HG02870 (cell line): ENCODE results near the gene XPNPEP2.

Source experiments
- ATAC-seq: cut with Tn5 transposase; IDR thresholded peaks from one replicate; pipeline ENCODE4 v1.9.1; 2021; ENCODE audit warnings: mild to moderate bottlenecking, moderate library complexity; ENCODE audit not compliant: unreplicated experiment

XPNPEP2 gene

DNA sequence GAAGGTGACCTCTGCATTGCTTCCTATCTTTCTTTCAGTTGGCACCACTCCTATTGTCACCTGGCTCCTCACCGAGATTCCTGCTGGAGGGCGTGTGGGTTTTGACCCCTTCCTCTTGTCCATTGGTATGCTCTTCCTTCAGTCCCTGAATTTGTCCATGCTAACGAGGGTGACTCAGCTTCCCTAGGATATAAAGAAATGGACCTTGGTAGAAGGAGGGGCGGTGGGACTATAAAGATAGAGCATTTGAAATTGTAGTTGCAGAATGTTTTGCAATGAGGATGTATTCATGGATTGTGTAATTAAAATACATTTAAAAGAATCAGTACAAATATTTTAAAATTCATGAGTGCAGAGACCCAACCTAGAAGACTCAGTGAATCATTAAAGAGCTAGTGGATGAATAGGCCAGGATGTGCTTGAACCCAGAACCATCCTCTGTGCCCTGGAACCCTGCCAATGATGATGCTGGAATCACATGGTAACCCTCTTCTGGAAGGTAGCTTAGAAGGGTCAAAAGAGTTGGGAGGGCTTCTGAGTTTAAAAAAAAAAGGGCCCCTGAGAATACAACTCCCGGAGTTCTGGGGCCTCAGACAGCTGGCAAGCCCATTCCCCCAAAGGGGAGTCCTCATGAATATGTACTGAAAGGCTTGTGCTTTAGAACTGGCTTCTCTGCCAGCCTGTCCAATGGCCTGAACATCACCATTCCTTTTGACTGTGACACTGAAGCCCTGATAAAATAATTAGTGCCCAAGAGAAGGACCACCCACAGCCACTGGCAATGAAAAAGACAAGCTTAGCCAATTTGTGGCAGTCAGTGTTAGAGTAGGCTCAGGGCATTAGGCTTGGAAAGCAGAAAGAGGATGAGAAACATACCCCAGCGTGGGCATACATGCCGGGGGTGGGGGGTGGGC, 8.0 kb downstream of the XPNPEP2 start:
- no peak for ATAC-seq

DNA sequence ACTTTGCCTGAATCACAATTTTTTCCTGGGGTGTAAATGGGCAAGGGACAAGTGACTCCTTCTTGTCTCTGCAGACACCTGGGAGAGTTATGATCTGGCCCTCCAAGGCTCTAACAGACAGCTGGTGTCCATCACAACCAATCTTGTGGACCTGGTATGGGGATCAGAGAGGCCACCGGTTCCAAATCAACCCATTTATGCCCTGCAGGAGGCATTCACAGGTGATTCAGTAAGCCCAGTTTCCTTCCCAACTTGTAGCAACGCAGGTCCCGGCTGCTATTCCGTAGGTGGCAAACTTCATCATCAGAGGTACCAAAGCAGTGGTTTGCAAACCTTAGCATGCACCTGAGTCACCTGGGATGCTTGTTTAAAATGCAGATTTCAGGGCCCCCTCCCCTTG, 8.8 kb downstream of the XPNPEP2 start:
- ATAC-seq = no peak

DNA sequence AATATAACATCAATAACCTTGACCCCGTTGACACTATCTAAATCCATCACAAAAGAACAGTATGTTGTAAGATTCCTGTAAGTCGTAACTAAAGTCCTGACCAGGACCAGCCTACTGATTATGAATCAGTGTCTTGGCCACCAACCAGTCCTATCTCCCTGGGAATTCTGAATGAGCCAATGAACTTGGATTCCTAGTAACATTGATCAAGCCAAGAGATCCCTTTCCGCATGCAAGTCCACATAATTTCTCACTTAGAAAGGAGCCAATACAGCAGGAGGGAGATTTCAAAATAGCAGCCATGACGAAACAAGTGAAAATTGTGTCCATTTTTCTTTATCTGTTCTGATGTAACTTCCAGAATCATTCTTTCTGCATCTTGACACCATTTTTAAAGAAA, 9.5 kb downstream of the XPNPEP2 start:
- no peak for ATAC-seq

DNA sequence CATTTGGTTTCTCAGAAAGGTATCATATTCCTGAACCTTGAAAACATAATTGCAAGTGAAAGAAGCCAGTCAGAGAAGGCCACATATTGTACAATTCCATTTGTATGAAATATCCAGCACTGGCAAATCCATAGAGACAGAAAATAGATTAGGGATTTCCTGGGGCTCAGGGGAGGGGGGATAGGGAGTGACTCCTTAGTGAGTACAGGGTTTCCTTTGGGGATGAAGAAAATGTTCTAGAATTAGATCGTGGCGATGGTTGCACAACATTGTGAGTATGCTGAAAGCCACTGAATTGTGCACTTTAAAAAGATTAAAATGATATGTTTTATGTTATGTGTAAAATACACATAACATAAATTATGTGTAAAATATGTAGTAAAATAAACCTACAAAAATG, 10.3 kb downstream of the XPNPEP2 start:
- ATAC-seq = no peak

DNA sequence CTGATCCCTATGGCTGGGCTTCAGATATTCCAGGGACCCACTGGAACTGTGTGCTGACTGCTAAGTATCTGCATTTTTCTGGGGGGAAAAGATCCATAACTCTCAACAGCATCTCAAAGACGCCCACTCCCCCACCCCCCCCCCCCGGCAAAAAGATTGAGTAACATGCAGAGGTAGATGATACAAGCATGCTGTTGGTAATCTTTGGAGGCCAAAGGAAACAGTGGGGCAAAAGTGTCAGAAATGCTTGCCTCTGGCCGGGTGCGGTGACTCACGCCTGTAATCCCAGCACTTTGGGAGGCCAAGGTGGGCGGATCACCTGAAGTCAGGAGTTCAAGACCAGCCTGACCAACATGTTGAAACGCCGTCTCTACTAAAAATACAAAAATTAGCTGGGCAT, 12.2 kb downstream of the XPNPEP2 start:
- ATAC-seq = no peak

DNA sequence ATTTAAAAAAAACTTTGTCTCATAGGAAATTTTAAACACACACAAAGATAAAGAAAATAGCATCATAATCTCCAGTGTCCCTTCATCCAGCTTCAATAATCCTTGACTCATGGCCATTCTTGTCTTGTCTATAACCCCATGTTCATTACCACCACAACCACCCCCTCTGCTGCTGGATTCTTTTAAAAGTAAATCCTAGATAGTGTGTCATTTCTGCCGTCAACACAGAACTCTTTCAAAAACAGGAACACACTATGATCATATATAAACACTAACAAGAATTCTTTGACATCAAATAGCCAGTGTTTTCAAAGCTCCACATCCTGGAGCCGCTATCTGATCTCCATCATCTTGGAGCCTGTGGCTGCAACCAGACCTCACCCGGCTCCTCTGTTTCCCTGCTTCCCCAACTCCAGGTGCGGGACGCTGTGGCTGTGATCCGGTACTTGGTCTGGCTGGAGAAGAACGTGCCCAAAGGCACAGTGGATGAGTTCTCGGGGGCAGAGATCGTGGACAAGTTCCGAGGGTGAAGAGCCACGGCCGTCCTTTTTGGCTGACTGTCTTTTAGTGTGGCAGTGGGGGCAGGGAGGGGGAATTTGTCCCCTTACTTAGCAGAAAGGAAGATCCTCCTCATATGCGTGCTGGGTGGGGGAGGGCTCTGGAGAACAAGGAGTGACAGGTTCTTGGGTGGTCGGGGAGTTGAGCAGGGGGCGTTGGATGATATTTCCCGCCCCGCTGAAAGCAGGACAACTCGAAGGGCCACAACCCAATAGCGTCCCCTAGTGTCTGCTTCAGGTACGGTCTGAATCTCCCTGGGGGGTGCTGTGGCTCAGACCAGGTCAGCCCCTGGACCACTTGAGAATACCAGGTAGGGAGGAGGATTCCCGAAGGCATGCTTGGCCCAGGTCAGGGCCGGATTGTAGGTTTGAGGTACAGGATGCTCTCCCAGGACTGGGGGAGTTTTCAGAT, 15.6 kb downstream of the XPNPEP2 start:
- no peak for ATAC-seq

DNA sequence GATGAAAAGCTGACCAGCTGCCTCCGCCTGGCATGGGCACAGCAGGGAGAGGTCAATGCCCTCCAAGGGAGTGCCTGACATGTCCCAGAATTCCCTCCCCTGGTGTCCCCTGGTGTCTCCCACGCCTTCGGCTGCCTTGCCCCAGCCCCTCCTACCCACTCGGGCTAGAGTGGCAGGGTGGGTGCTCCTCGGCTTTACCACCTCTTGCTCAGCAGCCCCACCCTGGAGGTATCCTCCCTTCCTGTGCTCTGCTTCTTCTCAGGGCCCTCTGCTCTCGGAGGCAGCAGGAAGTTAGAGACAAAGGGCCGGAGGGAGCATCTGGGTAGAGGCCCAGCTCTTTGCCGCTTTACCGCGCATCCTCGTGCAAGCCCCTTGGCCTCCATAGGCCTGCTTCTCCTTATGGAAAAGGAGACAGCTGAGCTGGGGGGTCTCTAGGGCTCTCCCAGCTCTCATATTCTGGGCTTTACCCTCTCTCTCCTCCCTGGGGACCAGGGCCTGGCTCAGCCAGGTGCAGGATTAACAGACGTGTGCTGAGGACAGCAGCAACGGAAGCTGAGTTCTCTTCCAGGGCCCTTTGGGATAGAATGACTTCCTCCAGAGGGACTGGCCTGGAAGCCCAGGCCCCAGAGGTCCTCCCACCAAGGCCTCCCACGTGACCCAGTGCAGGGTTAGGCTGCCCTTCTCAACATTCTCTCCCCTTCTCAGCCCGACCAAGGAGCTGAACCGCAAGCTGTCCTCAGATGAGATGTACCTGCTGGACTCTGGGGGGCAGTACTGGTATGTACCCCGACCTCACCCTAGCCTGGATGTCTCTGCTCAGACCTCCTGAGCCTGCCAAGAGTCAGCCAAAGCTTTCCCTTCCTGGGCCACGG, 17.2 kb downstream of the XPNPEP2 start:
- no peak for ATAC-seq

GRCh38 chrX:129759576-129760061, 20.8 kb downstream of the XPNPEP2 start:
- peak; percentile 44 for ATAC-seq

DNA sequence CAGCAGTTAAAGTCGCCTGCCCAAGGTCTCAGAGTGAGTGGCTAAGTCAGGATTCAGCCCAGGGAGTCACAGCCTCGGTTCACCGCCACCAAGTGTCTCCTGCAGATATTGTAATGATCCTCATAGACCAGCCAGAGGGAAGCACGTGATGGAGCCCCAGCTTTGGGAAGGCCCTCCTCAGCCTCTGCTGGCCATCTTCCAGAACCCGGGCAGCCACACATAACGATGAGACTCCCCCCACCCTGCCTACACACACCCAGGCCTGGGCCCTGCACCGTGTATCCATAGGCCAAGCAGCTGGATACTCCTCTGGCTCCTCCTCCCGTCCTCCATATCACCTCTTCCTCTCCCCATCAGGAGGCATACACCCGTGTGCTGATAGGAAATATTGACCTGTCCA, 21.4 kb downstream of the XPNPEP2 start:
- ATAC-seq = no peak

DNA sequence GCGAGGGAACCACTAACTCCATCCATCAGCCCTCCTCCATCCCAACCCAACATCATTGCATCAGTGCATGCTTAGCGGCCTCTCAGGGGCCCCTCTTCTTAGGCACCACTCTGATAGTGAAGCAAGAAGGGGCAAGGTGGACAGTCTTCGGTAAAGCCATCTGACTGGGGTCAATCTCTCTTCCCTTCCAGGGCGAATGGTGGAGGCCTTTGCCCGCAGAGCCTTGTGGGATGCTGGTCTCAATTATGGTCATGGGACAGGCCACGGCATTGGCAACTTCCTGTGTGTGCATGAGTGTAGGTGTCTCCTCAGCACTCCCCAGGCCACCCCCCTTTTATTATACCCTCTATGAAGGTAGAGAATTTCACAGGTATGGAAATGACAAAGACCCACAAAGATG, 22.2 kb downstream of the XPNPEP2 start:
- ATAC-seq = no peak

DNA sequence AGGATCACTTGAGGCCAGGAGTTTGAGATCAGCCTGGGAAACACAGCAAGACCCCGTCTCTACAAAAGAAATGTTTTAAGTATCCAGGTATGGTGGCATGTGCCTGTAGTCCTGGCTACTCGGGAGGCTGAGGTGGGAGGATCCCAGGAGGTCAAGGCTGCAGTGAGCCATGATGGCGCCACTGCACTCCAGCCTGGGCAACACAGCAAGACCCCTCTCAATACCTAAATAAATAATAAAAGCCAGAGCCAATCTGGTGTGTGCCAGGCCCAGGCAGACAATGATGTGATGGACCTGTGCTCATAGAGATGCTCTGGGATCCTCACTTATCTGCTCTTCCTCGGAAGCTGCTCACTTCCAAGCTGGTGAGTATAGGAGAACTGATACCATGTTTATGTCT, 22.8 kb downstream of the XPNPEP2 start:
- ATAC-seq = no peak

GRCh38 chrX:129762448-129762847, 23.7 kb downstream of the XPNPEP2 start:
- ATAC-seq = no peak

- no peak for ATAC-seq
Observed at GRCh38 chrX:129763666-129764065, 24.9 kb downstream of the XPNPEP2 start.

DNA sequence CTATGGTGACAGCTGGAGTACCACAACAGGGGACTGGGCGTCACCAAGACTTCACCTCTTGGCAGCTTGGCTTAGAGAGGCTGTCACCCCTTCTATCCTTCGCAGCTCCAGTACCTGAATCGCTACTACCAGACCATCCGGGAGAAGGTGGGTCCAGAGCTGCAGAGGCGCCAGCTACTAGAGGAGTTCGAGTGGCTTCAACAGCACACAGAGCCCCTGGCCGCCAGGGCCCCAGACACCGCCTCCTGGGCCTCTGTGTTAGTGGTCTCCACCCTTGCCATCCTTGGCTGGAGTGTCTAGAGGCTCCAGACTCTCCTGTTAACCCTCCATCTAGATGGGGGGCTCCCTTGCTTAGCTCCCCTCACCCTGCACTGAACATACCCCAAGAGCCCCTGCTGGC, 29.4 kb downstream of the XPNPEP2 start:
- no peak for ATAC-seq

DNA sequence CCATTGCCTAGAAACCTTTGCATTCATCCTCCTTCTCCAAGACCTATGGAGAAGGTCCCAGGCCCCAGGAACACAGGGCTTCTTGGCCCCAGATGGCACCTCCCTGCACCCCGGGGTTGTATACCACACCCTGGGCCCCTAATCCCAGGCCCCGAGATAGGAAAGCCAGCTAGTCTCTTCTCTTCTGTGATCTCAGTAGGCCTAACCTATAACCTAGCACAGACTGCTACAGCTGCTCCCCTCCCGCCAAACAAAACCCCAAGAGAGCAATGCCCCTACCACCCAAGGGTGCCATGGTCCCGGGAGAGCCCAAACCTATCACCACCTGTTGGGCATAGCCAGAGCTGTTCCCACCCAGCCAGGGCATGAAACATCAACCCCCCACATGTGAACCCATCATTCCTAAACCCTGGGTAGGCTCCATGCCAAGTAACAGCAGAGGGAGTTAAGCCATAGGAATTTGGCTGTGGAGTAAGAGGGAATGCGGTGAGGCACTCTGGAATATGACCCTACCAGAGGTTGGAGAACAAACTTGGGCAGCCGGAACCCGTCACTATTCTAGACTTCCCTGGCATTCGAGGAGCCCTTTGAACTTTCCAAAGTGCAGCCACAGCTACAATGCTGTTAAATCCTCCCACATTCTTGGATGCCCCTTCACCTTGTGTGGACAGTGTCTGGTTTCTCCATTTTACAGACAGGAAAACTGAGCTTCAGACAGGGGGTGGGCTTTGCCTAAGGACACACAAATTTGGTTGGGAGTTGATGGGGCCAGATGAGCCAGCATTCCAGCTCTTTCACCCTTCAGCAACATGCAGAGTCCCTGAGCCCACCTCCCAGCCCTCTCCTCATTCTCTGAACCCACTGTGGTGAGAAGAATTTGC, 30.0 kb downstream of the XPNPEP2 start:
- ATAC-seq = no peak

- peak; percentile 42 for ATAC-seq
Observed at GRCh38 chrX:129769467-129770154, 30.8 kb downstream of the XPNPEP2 start.

DNA sequence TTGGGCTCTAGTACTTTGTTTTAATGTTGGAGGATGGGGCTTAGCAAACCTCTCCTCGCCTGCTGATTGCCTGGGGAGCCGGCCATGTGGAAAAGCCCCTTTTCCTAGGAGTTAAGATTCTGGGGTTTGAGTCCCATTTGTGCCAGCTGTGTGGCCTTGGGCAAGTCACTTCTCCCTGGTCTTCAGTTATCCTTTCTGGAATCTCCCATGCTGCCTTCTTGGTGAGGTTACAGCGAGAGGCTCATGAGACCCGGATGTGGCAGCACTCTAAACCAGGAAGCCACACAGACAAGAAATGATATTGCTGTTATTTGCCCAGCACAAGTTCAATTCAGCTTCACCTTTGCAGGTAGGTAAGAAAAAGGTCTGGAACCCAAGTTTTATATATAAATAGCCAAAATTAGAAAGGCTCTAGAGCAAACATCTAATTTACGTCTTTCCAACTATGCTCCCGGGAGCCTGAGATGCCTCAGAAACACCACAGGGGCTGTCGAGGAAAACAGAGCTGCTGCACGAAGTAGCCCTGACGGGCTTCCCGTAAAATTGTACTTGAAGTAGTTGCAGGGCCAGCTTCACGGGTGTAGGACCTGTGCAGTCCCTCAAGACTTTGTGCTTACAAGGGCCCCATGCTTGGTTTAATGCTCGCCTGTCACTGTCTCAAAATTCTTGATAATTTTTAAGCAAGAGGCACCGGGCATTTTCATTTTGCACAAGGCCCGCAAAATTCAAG, 32.7 kb downstream of the XPNPEP2 start:
- no peak for ATAC-seq

GRCh38 chrX:129772796-129773431, 34.1 kb downstream of the XPNPEP2 start:
- ATAC-seq = peak; percentile 73
